Adrenal gland (tissue), 12 donors: ENCODE results near the gene RBM10. TPM values are rescaled to one million over a fixed set of nuclear protein-coding genes. Genes with fewer than 3 reads are reported as not detected.

Source experiments
- DNase-seq, 7 donors: peaks; one replicate each; pipeline ENCODE4 v3.0.0-alpha.2; 2019 to 2020
- H3K27ac ChIP-seq, 5 donors: fragments of 200-600 bp; sonication (generic) in 4 of 5; 1 replicate in 3 of 5; 2 replicates in 2 of 5; pipeline versions ENCODE4 v1.5.1 to v1.8.0; 2016 to 2020; ENCODE audit warnings: mild to moderate bottlenecking in 1 of 5
- H3K27me3 ChIP-seq: fragments of 200-600 bp; 2 replicates; pipeline ENCODE4 v1.8.0; 2021
- H3K36me3 ChIP-seq, 2 donors: fragments of 200-600 bp; replicated peaks in 1 of 2; 1 replicate in 1 of 2; 2 replicates in 1 of 2; pipeline versions ENCODE4 v1.5.1 to v1.8.0; 2018 to 2022
- H3K4me1 ChIP-seq, 2 donors: fragments of 200-600 bp; replicated peaks in 1 of 2; 1 replicate in 1 of 2; 2 replicates in 1 of 2; pipeline versions ENCODE4 v1.5.1 to v1.8.0; 2018 to 2021
- H3K4me3 ChIP-seq, 4 donors: fragments of 200-600 bp; sonication (generic) in 3 of 4; one replicate each; pipeline ENCODE4 v1.5.1; 2016 to 2018
- H3K9me3 ChIP-seq, 3 donors: fragments of 200-600 bp; sonication (generic) in 1 of 3; replicated peaks in 1 of 3; 1 replicate in 2 of 3; 2 replicates in 1 of 3; pipeline versions ENCODE4 v1.5.1 to v1.8.0; 2016 to 2021
- CTCF ChIP-seq, 6 experiments: fragments of 450-650 bp in 4 of 6; fragments of 200-600 bp in 2 of 6; sonication (generic) in 1 of 6; IDR thresholded peaks; 1 replicate in 5 of 6; 2 replicates in 1 of 6; pipeline versions ENCODE4 v1.5.1 to v1.8.0; 2016 to 2021; ENCODE audit warnings: antibody characterized with exemption in 6 of 6, mild to moderate bottlenecking in 2 of 6, moderate library complexity in 1 of 6
- POLR2A ChIP-seq, 2 donors: fragments of 450-650 bp; IDR thresholded peaks; one replicate each; pipeline ENCODE4 v1.6.1; 2017; ENCODE audit warnings: antibody characterized with exemption in 2 of 2, mild to moderate bottlenecking in 2 of 2, moderate library complexity in 1 of 2
- WGBS, 4 donors: extraction: QIAGEN DNeasy Blood & Tissue Kit in 2 of 4; methylation state at CpG; one replicate each; pipeline versions ENCODE4 v1.1.5 to v1.1.7; 2013 to 2017; 5-methylcytosine and 5-hydroxymethylcytosine counted together
- intact Hi-C, 2 donors: fragments of 100-400 bp; cut with DNase I; formaldehyde crosslinking; loops; one replicate each; pipeline versions ENCODE4 v1.14.1 to v1.15.0; 2022 to 2023
- polyA plus RNA-seq, 3 donors: library from polyadenylated mRNA; stranded (reverse); fragments of 200-250 nt in 2 of 3; fragments of 350-450 nt in 1 of 3; fragmentation: Illumina TruSeq in 1 of 3; extraction: RNeasy Lipid Tissue Mini Kit (QIAGEN cat#74804) in 1 of 3; gene quantifications; one replicate each; pipeline ENCODE4 v1.2.3, GENCODE V29; 2013 to 2014
- total RNA-seq, 9 donors: library from RNA; depleted of rRNA in 4 of 9; stranded (reverse); fragments of >200 nt in 4 of 9; fragments of 120-200 nt in 1 of 9; fragmentation: NEBNext Ultra II Directional in 1 of 9; extraction: Animal tissue kit (Norgen Biotek cat#: 25700) in 1 of 9; gene quantifications; one replicate each; pipeline versions ENCODE4 v1.1.0 to v1.2.4, GENCODE V29; 2013 to 2023
- donor health status: healthy with polysubstance abuse.
- donor health status: Bipolar disorder and iron deficiency.
- donor health status: DM: yes; HTN: yes; CAD: no.
- donor health status: DM: no; HTN: no; CAD: no.
- donor health status: DM: no; HTN: no; CAD: no.
- donor health status: DM: yes; HTN: yes; CAD: no.

RBM10 gene
- total and polyA plus RNA-seq, 12 donors = 27.7 to 75.9 (median 37.5) TPM

- TF ChIP-seq POLR2A (IDR thresholded peaks at IDR 0.05) = peak; percentile 71 to 89
- TF ChIP-seq CTCF (IDR thresholded peaks at IDR 0.05) = peak; percentile 79 to 98 (median 90)
- Histone ChIP-seq H3K36me3 (peaks cover 0 to 3% of the 10 kb centered on the region in 2 donors), H3K27ac (peak within 1 kb of the TSS; percentile 69 to 99 (median 93)), H3K4me3 (peak within 1 kb of the TSS in 3 of 4 donors; percentile 25 to 94 (median 75)), H3K9me3 (no peaks in the 10 kb centered on the region), H3K27me3 (no peaks in the 10 kb centered on the region), H3K4me1 (peaks cover 38 to 47% of the 10 kb centered on the region in 2 donors)
- peak; percentile 94 to 99 (median 97) for DNase-seq
- intact Hi-C loops = loop anchor here in 1 of 2 donors (10.0 kb wide), 2 partner anchors 191 to 331 kb away; no protein-coding TSS in a partner anchor
- WGBS, 4 donors = 0% methylated on average over 8 to 50 of the region's 50 CpGs
Measured at GRCh38 chrX:47193475-47194193, 48.6 kb downstream of the RBM10 start, which contains the start of gene UBA1. TSS of gene UBA1 (plus strand) at chrX:47193829. CDS start at chrX:47198803, 4,974 bp downstream.

- no peaks in the 10 kb centered on the region for H3K27me3 ChIP-seq
- H3K4me1 ChIP-seq = peaks cover 38 to 52% of the 10 kb centered on the region in 2 donors
- TF ChIP-seq POLR2A (IDR thresholded peaks at IDR 0.05) (no peak), CTCF (IDR thresholded peaks at IDR 0.05) (no peak)
- H3K27ac ChIP-seq = peak overlapping the region; percentile 69 to 99 (median 93)
- intact Hi-C loops = loop anchor here in 1 of 2 donors (10.0 kb wide), 2 partner anchors 191 to 331 kb away; no protein-coding TSS in a partner anchor
- WGBS, 4 donors = 2 to 28% (median 15%) methylated on average over 8 to 14 of the region's 14 CpGs
- H3K9me3 ChIP-seq = no peaks in the 10 kb centered on the region
- no peak for DNase-seq
- H3K4me3 ChIP-seq = peak overlapping the region in 2 of 4 donors; percentile 75 to 94
- H3K36me3 ChIP-seq = peaks cover 0 to 9% of the 10 kb centered on the region in 2 donors
Measured at GRCh38 chrX:47194194-47194787, 49.3 kb downstream of the RBM10 start.

- TF ChIP-seq POLR2A (IDR thresholded peaks at IDR 0.05) = no peak
- no peak for TF ChIP-seq CTCF (IDR thresholded peaks at IDR 0.05)
- peaks cover 0 to 27% of the 10 kb centered on the region in 2 donors for H3K36me3 ChIP-seq
- H3K27ac ChIP-seq = peak overlapping the region in 2 of 5 donors; percentile 41 to 62
- WGBS, 4 donors = 39 to 64% (median 51%) methylated on average over 3 of the region's 3 CpGs
- no peak for DNase-seq
- H3K4me3 ChIP-seq = no peak overlapping the region
- H3K27me3 ChIP-seq = no peaks in the 10 kb centered on the region
- H3K9me3 ChIP-seq = no peaks in the 10 kb centered on the region
- intact Hi-C loops = loop anchor here in 1 of 2 donors (10.0 kb wide), 2 partner anchors 189 to 329 kb away; no protein-coding TSS in a partner anchor
- peaks cover 38 to 52% of the 10 kb centered on the region in 2 donors for H3K4me1 ChIP-seq
Measured at GRCh38 chrX:47196098-47196497, 51.1 kb downstream of the RBM10 start.

GRCh38 chrX:47197526-47197925 lies 52.5 kb downstream of the RBM10 start:
- intact Hi-C loops = loop anchor here in 1 of 2 donors (10.0 kb wide), 2 partner anchors 187 to 327 kb away; no protein-coding TSS in a partner anchor
- peaks cover 38 to 51% of the 10 kb centered on the region in 2 donors for H3K4me1 ChIP-seq
- H3K27me3 ChIP-seq = no peaks in the 10 kb centered on the region
- no peak overlapping the region for H3K4me3 ChIP-seq
- TF ChIP-seq CTCF (IDR thresholded peaks at IDR 0.05) = no peak
- TF ChIP-seq POLR2A (IDR thresholded peaks at IDR 0.05) = no peak
- peaks cover 0 to 42% of the 10 kb centered on the region in 2 donors for H3K36me3 ChIP-seq
- WGBS, 4 donors = 19 to 58% (median 43%) methylated on average over 3 to 7 of the region's 7 CpGs
- no peaks in the 10 kb centered on the region for H3K9me3 ChIP-seq
- H3K27ac ChIP-seq = peak overlapping the region in 3 of 5 donors; percentile 54 to 74 (median 62)
- peak in 6 of 7 donors; percentile 57 to 70 (median 67) for DNase-seq
